Measurements from ENCODE around the gene GBGT1.
A peak's percentile ranks its signal among the peaks of the same experiment; 100 is the strongest.

Gene GBGT1

GRCh38 chr9:133204335-133204992 lies 40.8 kb upstream of the GBGT1 start:
- Histone ChIP-seq H3K4me1 (ENCODE audit: control insufficient read depth, insufficient read depth, low read length) (no peaks in the 10 kb centered on the region), H3K27ac (ENCODE audit: low read depth, low read length) (no peak overlapping the region), H3K27me3 (ENCODE audit: control insufficient read depth, insufficient read depth, low read length) (no peaks in the 10 kb centered on the region), H3K36me3 (ENCODE audit: control insufficient read depth, insufficient read depth, low read length) (no peaks in the 10 kb centered on the region), H3K9ac (ENCODE audit: low read length) (no peak overlapping the region), H3K4me3 (ENCODE audit: low read length) (no peak overlapping the region)

DNA sequence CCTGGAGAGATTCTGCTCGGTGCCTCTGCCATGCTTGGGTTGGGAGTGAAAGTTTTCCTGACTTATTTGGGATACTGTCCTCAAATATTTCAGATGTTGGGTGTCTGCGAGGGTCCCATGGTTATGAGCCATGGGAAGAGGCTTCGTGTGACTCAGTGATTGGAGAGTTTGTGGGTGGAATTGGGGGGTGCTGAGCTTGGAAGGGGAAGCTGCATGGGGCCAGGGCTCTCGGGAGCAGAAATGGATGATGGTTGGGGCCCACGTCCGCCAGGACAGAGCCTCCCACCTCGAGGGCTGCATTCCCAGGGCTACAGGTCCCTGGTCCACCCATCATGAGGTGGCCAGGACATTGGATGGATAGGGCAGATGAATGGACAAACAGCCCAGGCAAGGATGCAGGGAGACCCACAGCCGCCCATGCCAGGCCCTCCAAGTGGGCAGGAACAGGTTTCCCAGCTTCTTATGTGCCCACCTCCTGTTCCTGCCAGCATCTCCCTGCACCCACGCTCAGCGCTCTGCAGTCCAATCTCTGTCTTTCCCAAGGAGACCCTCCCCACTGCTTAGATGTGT lies 39.9 kb upstream of the GBGT1 start:
- no peaks in the 10 kb centered on the region for H3K27me3 ChIP-seq (ENCODE audit: control insufficient read depth, insufficient read depth, low read length)
- no peak overlapping the region for H3K27ac ChIP-seq (ENCODE audit: low read depth, low read length)
- no peaks in the 10 kb centered on the region for H3K4me1 ChIP-seq (ENCODE audit: control insufficient read depth, insufficient read depth, low read length)
- no peak overlapping the region for H3K9ac ChIP-seq (ENCODE audit: low read length)
- H3K36me3 ChIP-seq (ENCODE audit: control insufficient read depth, insufficient read depth, low read length): no peaks in the 10 kb centered on the region
- H3K4me3 ChIP-seq (ENCODE audit: low read length): no peak overlapping the region

DNA sequence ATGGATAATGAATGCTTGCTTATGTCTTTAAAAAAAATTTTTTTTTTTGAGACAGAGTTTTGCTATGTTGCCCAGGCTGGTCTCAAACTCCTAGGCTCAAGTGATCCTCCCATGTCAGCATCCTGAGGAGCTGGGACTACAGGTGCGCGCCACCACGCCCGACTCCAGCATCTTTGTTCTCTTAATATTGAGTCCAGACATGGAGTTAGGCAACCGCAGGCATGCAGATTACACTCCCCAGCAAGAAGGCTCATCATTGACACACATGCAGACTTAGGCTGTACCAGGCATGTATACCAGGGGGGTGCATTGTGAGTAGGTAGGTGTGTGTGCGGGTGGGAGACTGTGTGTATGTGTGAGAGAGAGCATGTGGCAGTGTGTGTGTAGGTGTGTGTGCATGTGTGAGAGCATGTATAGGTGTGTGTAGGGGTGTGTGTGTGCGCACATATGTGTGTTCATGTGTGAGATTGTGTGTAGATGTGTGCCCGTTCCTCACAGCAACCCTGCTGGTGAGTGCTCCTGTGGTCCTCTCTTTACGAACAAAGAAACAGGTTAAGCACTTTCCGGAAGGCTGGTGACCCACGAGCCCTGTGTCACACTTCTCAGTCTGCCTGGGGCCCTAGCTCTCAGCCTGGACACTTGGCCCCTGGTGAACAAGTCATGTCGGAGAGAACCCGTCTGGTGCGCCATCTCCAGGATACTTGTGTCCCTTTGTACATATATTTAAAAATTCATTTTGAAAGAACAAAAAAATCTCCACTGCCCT lies 39.2 kb upstream of the GBGT1 start:
- Histone ChIP-seq H3K4me1 (ENCODE audit: control insufficient read depth, insufficient read depth, low read length) (no peaks in the 10 kb centered on the region), H3K9ac (ENCODE audit: low read length) (no peak overlapping the region), H3K4me3 (ENCODE audit: low read length) (no peak overlapping the region), H3K27ac (ENCODE audit: low read depth, low read length) (no peak overlapping the region), H3K36me3 (ENCODE audit: control insufficient read depth, insufficient read depth, low read length) (no peaks in the 10 kb centered on the region), H3K27me3 (ENCODE audit: control insufficient read depth, insufficient read depth, low read length) (no peaks in the 10 kb centered on the region)

- Histone ChIP-seq H3K27me3 (ENCODE audit: control insufficient read depth, insufficient read depth, low read length) (no peaks in the 10 kb centered on the region), H3K27ac (ENCODE audit: low read depth, low read length) (no peak overlapping the region)
These were observed 38.4 kb upstream of the GBGT1 start for GRCh38 chr9:133202145-133202513.

GRCh38 chr9:133201424-133202144 lies 37.9 kb upstream of the GBGT1 start:
- no peak overlapping the region for H3K27ac ChIP-seq (ENCODE audit: low read depth, low read length)
- H3K36me3 ChIP-seq (ENCODE audit: control insufficient read depth, insufficient read depth, low read length): no peaks in the 10 kb centered on the region
- no peak overlapping the region for H3K4me3 ChIP-seq (ENCODE audit: low read length)
- no peak overlapping the region for H3K9ac ChIP-seq (ENCODE audit: low read length)
- H3K4me1 ChIP-seq (ENCODE audit: control insufficient read depth, insufficient read depth, low read length): no peaks in the 10 kb centered on the region
- H3K27me3 ChIP-seq (ENCODE audit: control insufficient read depth, insufficient read depth, low read length): no peaks in the 10 kb centered on the region

More at GRCh38 chr9:133202145-133202513, 38.4 kb upstream of the GBGT1 start:
- Histone ChIP-seq H3K9ac (ENCODE audit: low read length) (no peak overlapping the region), H3K36me3 (ENCODE audit: control insufficient read depth, insufficient read depth, low read length) (no peaks in the 10 kb centered on the region), H3K4me3 (ENCODE audit: low read length) (no peak overlapping the region), H3K4me1 (ENCODE audit: control insufficient read depth, insufficient read depth, low read length) (no peaks in the 10 kb centered on the region)

DNA sequence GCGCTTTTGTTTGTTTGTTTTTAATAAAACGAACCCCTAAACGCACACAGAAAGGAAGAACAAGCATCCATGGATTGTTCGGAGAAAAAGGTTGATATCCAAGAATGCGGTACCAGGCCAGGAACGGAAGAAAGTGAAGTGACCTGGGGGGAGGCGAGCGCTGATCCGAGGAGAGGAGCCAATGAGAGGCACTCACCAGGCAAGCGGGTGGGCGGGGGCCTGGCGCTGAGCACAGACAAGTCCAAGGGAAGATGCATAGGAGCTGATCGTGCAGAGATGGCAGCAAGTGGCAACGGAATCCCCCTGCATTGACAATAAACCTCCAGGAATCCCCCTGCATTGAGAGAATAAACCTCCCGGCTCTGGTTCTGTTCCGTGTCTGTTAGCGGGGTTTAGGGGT lies 36.9 kb upstream of the GBGT1 start:
- Histone ChIP-seq H3K4me3 (ENCODE audit: low read length) (no peak overlapping the region), H3K27me3 (ENCODE audit: control insufficient read depth, insufficient read depth, low read length) (no peaks in the 10 kb centered on the region)

GRCh38 chr9:133199648-133200321 lies 36.1 kb upstream of the GBGT1 start:
- no peak overlapping the region for H3K9ac ChIP-seq (ENCODE audit: low read length)
- no peaks in the 10 kb centered on the region for H3K4me1 ChIP-seq (ENCODE audit: control insufficient read depth, insufficient read depth, low read length)
- no peaks in the 10 kb centered on the region for H3K36me3 ChIP-seq (ENCODE audit: control insufficient read depth, insufficient read depth, low read length)
- H3K27me3 ChIP-seq (ENCODE audit: control insufficient read depth, insufficient read depth, low read length): no peaks in the 10 kb centered on the region
- H3K27ac ChIP-seq (ENCODE audit: low read depth, low read length): peak overlapping the region; percentile 28
- H3K4me3 ChIP-seq (ENCODE audit: low read length): peak overlapping the region; percentile 54

More for the DNA sequence above, 36.9 kb upstream of the GBGT1 start:
- Histone ChIP-seq H3K27ac (ENCODE audit: low read depth, low read length) (no peak overlapping the region), H3K36me3 (ENCODE audit: control insufficient read depth, insufficient read depth, low read length) (no peaks in the 10 kb centered on the region), H3K9ac (ENCODE audit: low read length) (no peak overlapping the region), H3K4me1 (ENCODE audit: control insufficient read depth, insufficient read depth, low read length) (no peaks in the 10 kb centered on the region)

DNA sequence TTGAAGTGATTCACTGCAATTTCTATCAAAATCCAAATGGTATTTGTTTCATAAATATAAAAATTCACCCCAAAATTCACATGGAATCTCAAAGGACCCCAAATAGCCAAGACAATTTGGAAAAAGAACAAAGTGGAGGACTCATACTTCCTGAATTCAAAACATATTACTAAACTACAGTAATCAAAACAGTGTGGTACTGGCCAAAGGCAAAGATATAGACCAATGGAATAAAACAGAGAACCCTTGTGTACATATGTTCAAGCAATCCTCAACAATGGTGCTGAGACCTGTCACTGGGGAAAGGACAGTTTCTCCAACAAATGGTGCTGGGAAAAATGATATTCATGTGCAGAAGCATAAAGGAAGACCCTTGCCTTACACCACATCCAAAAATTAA lies 31.3 kb upstream of the GBGT1 start:
- H3K9ac ChIP-seq (ENCODE audit: low read length): no peak overlapping the region
- H3K27me3 ChIP-seq (ENCODE audit: control insufficient read depth, insufficient read depth, low read length): no peaks in the 10 kb centered on the region
- no peak overlapping the region for H3K27ac ChIP-seq (ENCODE audit: low read depth, low read length)
- H3K4me1 ChIP-seq (ENCODE audit: control insufficient read depth, insufficient read depth, low read length): no peaks in the 10 kb centered on the region
- H3K4me3 ChIP-seq (ENCODE audit: low read length): no peak overlapping the region
- H3K36me3 ChIP-seq (ENCODE audit: control insufficient read depth, insufficient read depth, low read length): no peaks in the 10 kb centered on the region

- Histone ChIP-seq H3K27me3 (ENCODE audit: control insufficient read depth, insufficient read depth, low read length) (no peaks in the 10 kb centered on the region), H3K36me3 (ENCODE audit: control insufficient read depth, insufficient read depth, low read length) (no peaks in the 10 kb centered on the region), H3K9ac (ENCODE audit: low read length) (no peak overlapping the region), H3K4me3 (ENCODE audit: low read length) (no peak overlapping the region), H3K4me1 (ENCODE audit: control insufficient read depth, insufficient read depth, low read length) (no peaks in the 10 kb centered on the region), H3K27ac (ENCODE audit: low read depth, low read length) (no peak overlapping the region)
These were observed 30.9 kb upstream of the GBGT1 start for GRCh38 chr9:133194597-133194996.

- H3K9ac ChIP-seq (ENCODE audit: low read length): no peak overlapping the region
- H3K36me3 ChIP-seq (ENCODE audit: control insufficient read depth, insufficient read depth, low read length): no peaks in the 10 kb centered on the region
- no peaks in the 10 kb centered on the region for H3K4me1 ChIP-seq (ENCODE audit: control insufficient read depth, insufficient read depth, low read length)
- H3K4me3 ChIP-seq (ENCODE audit: low read length): no peak overlapping the region
- no peak overlapping the region for H3K27ac ChIP-seq (ENCODE audit: low read depth, low read length)
- H3K27me3 ChIP-seq (ENCODE audit: control insufficient read depth, insufficient read depth, low read length): no peaks in the 10 kb centered on the region
These were observed 28.3 kb upstream of the GBGT1 start for GRCh38 chr9:133191989-133192388.

GRCh38 chr9:133189826-133190225 lies 26.1 kb upstream of the GBGT1 start:
- Histone ChIP-seq H3K27ac (ENCODE audit: low read depth, low read length) (no peak overlapping the region), H3K27me3 (ENCODE audit: control insufficient read depth, insufficient read depth, low read length) (no peaks in the 10 kb centered on the region), H3K9ac (ENCODE audit: low read length) (no peak overlapping the region), H3K4me1 (ENCODE audit: control insufficient read depth, insufficient read depth, low read length) (no peaks in the 10 kb centered on the region), H3K36me3 (ENCODE audit: control insufficient read depth, insufficient read depth, low read length) (no peaks in the 10 kb centered on the region), H3K4me3 (ENCODE audit: low read length) (no peak overlapping the region)

GRCh38 chr9:133188843-133189180 lies 25.1 kb upstream of the GBGT1 start:
- H3K4me1 ChIP-seq (ENCODE audit: control insufficient read depth, insufficient read depth, low read length): no peaks in the 10 kb centered on the region
- no peak overlapping the region for H3K4me3 ChIP-seq (ENCODE audit: low read length)
- H3K27ac ChIP-seq (ENCODE audit: low read depth, low read length): no peak overlapping the region
- H3K36me3 ChIP-seq (ENCODE audit: control insufficient read depth, insufficient read depth, low read length): no peaks in the 10 kb centered on the region
- no peak overlapping the region for H3K9ac ChIP-seq (ENCODE audit: low read length)
- H3K27me3 ChIP-seq (ENCODE audit: control insufficient read depth, insufficient read depth, low read length): no peaks in the 10 kb centered on the region

Data from rectal smooth muscle tissue (tissue), 1 donor.